ENCODE results near the gene NUDT16. TPM values are rescaled to one million over a fixed set of nuclear protein-coding genes. Genes with fewer than 3 reads are reported as not detected.
A peak's percentile ranks its signal among the peaks of the same experiment; 100 is the strongest.
"Not testable (repeated sequence)": the region's sequence is repeated elsewhere in the genome, so short reads cannot be mapped to it uniquely, and the experiment has no call there.

NUDT16 gene
- total and polyA plus RNA-seq, 2 experiments from 2014 or later, result 27.8 to 33.5 TPM

- Histone ChIP-seq H3K36me3 (replicated peaks; ENCODE audit: insufficient read depth, low read depth) (no peaks in the 10 kb centered on the region), H3K9me3 (ENCODE audit: low read depth) (no peaks in the 10 kb centered on the region), H3K27ac (no peak overlapping the region), H3K4me1 (ENCODE audit: insufficient read depth) (peaks cover 2% of the 10 kb centered on the region), H3K4me3 (no peak overlapping the region), H2AFZ (no peak overlapping the region), H3K4me2 (no peak overlapping the region), H3K9me2 (replicated peaks; ENCODE audit: insufficient read depth) (no peaks in the 10 kb centered on the region), H4K20me1 (ENCODE audit: insufficient read depth, poor library complexity, severe bottlenecking) (no peaks in the 10 kb centered on the region), H3K27me3 (no peaks in the 10 kb centered on the region), H3K79me2 (no peaks in the 10 kb centered on the region)
- DNase-seq (ENCODE audit: low spot score), result no peak
- WGBS (ENCODE audit: low lambda C conversion rate, missing lambda C conversion rate), result 97% methylated on average over 1 of the region's 1 CpG
- TF ChIP-seq, protein P1, sequence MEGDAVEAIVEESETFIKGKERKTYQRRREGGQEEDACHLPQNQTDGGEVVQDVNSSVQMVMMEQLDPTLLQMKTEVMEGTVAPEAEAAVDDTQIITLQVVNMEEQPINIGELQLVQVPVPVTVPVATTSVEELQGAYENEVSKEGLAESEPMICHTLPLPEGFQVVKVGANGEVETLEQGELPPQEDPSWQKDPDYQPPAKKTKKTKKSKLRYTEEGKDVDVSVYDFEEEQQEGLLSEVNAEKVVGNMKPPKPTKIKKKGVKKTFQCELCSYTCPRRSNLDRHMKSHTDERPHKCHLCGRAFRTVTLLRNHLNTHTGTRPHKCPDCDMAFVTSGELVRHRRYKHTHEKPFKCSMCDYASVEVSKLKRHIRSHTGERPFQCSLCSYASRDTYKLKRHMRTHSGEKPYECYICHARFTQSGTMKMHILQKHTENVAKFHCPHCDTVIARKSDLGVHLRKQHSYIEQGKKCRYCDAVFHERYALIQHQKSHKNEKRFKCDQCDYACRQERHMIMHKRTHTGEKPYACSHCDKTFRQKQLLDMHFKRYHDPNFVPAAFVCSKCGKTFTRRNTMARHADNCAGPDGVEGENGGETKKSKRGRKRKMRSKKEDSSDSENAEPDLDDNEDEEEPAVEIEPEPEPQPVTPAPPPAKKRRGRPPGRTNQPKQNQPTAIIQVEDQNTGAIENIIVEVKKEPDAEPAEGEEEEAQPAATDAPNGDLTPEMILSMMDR (IDR thresholded peaks at IDR 0.05; ENCODE audit: poor library complexity), result no peak
- TF ChIP-seq EZH2phosphoT487 (IDR thresholded peaks at IDR 0.05; ENCODE audit: low read depth, severe bottlenecking, unreplicated experiment) (no peak), EZH2 (IDR thresholded peaks at IDR 0.05; ENCODE audit: borderline replicate concordance) (no peak)
These were observed 24.3 kb upstream of the NUDT16 start for GRCh38 chr3:131357275-131357674.

DNA sequence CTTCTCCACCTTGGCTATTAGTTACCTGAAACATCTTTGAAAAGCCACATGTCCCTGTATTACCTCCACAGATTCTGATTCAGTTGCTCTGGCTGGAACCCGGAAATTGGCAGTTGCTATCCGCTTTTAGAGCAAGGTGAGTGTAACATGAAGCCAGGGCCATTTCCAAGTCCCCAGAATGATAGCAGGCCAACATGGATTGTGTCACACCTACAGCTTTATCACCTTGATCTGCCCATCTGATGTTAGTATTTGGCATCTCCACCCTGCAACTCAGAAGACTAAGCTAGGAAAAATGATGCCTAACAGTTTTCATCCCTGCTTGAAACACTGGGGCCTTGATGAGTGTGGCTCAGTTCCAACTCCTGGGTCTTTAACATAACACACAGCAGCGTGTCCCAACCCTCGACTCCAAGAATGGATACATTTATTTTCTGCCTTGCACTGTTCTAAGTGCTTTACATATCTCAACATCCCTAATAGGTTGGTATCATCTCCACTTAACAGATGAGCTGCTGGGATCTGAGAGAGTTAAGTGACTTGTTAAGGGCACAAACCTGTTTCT is 21.3 kb upstream of the NUDT16 start:
- H3K4me1 ChIP-seq (ENCODE audit: insufficient read depth), result peaks cover 9% of the 10 kb centered on the region

GRCh38 chr3:131361066-131361463 is 20.5 kb upstream of the NUDT16 start:
- Histone ChIP-seq H3K4me2 (peak overlapping the region; percentile 89), H3K27ac (peak overlapping the region; percentile 71)
- not testable (repeated sequence) for DNase-seq (ENCODE audit: low spot score); H4K20me1 ChIP-seq (ENCODE audit: insufficient read depth, poor library complexity, severe bottlenecking); H3K4me1 ChIP-seq (ENCODE audit: insufficient read depth); H3K36me3 ChIP-seq (replicated peaks; ENCODE audit: insufficient read depth, low read depth); H3K79me2 ChIP-seq; H2AFZ ChIP-seq; H3K27me3 ChIP-seq; H3K4me3 ChIP-seq; H3K9me2 ChIP-seq (replicated peaks; ENCODE audit: insufficient read depth); H3K9me3 ChIP-seq (ENCODE audit: low read depth)
- WGBS (ENCODE audit: low lambda C conversion rate, missing lambda C conversion rate), result 84% methylated on average over 7 of the region's 7 CpGs

More for the DNA sequence above, 21.3 kb upstream of the NUDT16 start:
- Histone ChIP-seq H3K79me2 (peaks cover 6% of the 10 kb centered on the region), H3K9me3 (ENCODE audit: low read depth) (no peaks in the 10 kb centered on the region), H3K27me3 (no peaks in the 10 kb centered on the region), H2AFZ (no peak overlapping the region), H3K36me3 (replicated peaks; ENCODE audit: insufficient read depth, low read depth) (no peaks in the 10 kb centered on the region), H3K27ac (no peak overlapping the region), H4K20me1 (ENCODE audit: insufficient read depth, poor library complexity, severe bottlenecking) (no peaks in the 10 kb centered on the region), H3K4me2 (no peak overlapping the region), H3K9me2 (replicated peaks; ENCODE audit: insufficient read depth) (no peaks in the 10 kb centered on the region), H3K4me3 (no peak overlapping the region)
- TF ChIP-seq, protein P1 (IDR thresholded peaks at IDR 0.05; ENCODE audit: poor library complexity), result no peak
- no peak for TF ChIP-seq EZH2 (IDR thresholded peaks at IDR 0.05; ENCODE audit: borderline replicate concordance)
- WGBS (ENCODE audit: low lambda C conversion rate, missing lambda C conversion rate), result 92% methylated on average over 4 of the region's 4 CpGs
- DNase-seq (ENCODE audit: low spot score), result no peak

DNA sequence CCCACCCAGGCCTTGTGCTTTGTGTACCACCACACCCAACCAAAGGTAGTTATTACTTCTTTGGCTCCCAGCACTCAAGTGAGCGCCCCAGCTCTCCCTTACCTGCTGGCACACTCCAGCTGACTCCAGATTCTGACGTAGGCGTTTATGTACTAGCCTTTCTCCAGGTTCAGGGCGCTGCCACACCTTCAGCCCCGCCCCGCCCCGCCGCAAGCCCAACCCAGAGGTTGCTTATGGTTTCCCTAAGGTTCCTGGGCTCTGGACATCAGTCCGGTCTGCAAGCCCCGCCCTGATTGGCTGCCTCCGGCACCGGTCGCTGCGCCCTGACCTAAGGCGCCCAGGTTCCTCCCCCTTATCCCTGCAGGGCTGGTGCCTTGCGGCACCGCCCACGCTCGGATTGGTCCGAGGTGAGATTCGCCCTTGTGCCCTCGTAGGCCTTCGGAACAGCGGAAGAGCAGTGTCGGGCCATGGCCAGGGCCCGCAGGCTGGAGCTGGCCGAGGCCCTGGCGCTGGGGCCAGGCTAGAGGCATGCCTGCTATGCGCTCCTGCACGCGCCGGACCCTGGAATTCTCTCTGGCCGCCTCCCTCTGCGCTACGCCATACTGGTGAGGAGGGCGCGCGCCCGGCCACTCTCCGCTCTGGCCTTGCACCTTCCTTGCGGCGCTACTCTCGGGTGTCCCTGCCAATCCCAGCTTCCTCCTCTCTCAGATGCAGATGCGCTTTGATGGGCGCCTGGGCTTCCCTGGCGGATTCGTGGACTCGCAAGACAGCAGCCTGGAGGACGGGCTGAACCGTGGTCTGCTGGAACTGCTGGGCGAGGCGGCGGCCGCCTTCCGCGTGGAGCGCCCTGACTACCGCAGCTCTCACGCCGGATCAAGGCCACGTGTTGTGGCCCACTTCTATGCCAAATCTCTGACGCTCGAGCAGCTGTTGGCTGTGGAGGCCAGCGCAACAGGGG is 19.8 kb upstream of the NUDT16 start:
- Histone ChIP-seq H3K4me3 (peak overlapping the region; percentile 32), H3K9me2 (replicated peaks; ENCODE audit: insufficient read depth) (no peaks in the 10 kb centered on the region), H3K36me3 (replicated peaks; ENCODE audit: insufficient read depth, low read depth) (no peaks in the 10 kb centered on the region), H3K27me3 (no peaks in the 10 kb centered on the region), H3K9me3 (ENCODE audit: low read depth) (no peaks in the 10 kb centered on the region), H3K4me1 (ENCODE audit: insufficient read depth) (peaks cover 9% of the 10 kb centered on the region), H3K79me2 (peaks cover 10% of the 10 kb centered on the region), H3K4me2 (peak overlapping the region; percentile 89), H3K27ac (peak overlapping the region; percentile 83), H2AFZ (peak overlapping the region; percentile 72), H4K20me1 (ENCODE audit: insufficient read depth, poor library complexity, severe bottlenecking) (no peaks in the 10 kb centered on the region)
- peak; percentile 93 for DNase-seq (ENCODE audit: low spot score)
- TF ChIP-seq, protein P1 (IDR thresholded peaks at IDR 0.05; ENCODE audit: poor library complexity), result no peak
- no peak for TF ChIP-seq EZH2phosphoT487 (IDR thresholded peaks at IDR 0.05; ENCODE audit: low read depth, severe bottlenecking, unreplicated experiment)
- no peak for TF ChIP-seq EZH2 (IDR thresholded peaks at IDR 0.05; ENCODE audit: borderline replicate concordance)
- WGBS (ENCODE audit: low lambda C conversion rate, missing lambda C conversion rate), result 29% methylated on average over 64 of the region's 64 CpGs

All from hepatocyte (in vitro differentiated cells).